GM23248 (cell line): ENCODE measurements around the gene EXOG. TPM values are rescaled to one million over a fixed set of nuclear protein-coding genes. Genes with fewer than 3 reads are reported as not detected.

Experiments used
- DNase-seq: peaks from one replicate; pipeline ENCODE4 v3.0.0-alpha.2; 2015
- H2AFZ ChIP-seq: fragments of 200-600 bp; sonication (generic); 2 replicates; pipeline ENCODE4 v1.6.1; 2016; ENCODE audit warnings: antibody characterized with exemption
- H3F3A ChIP-seq: fragments of 200-600 bp; sonication (generic); 2 replicates; pipeline ENCODE4 v1.6.1; 2016; ENCODE audit warnings: mild to moderate bottlenecking, antibody characterized with exemption, mixed run types; ENCODE audit not compliant: insufficient read depth
- H3K27ac ChIP-seq: fragments of 200-600 bp; sonication (generic); 2 replicates; pipeline ENCODE4 v1.5.1; 2016; ENCODE audit warnings: mild to moderate bottlenecking
- H3K27me3 ChIP-seq: fragments of 200-600 bp; sonication (generic); replicated peaks from 2 replicates; pipeline ENCODE4 v1.6.1; 2016; ENCODE audit warnings: mild to moderate bottlenecking; ENCODE audit not compliant: insufficient read depth
- H3K36me3 ChIP-seq: fragments of 200-600 bp; sonication (generic); 2 replicates; pipeline ENCODE4 v1.6.1; 2016; ENCODE audit warnings: low read depth, mild to moderate bottlenecking
- H3K4me1 ChIP-seq: fragments of 200-600 bp; sonication (generic); 2 replicates; pipeline ENCODE4 v1.6.1; 2016; ENCODE audit warnings: mild to moderate bottlenecking; ENCODE audit not compliant: insufficient read depth
- H3K4me2 ChIP-seq: fragments of 200-600 bp; sonication (generic); one replicate; pipeline ENCODE4 v1.6.1; 2016; ENCODE audit warnings: mild to moderate bottlenecking; ENCODE audit not compliant: unreplicated experiment
- H3K4me3 ChIP-seq: fragments of 200-600 bp; sonication (generic); 2 replicates; pipeline ENCODE4 v1.5.1; 2016; ENCODE audit warnings: mild to moderate bottlenecking
- H3K79me2 ChIP-seq: fragments of 200-600 bp; sonication (generic); 2 replicates; pipeline ENCODE4 v1.6.1; 2016; ENCODE audit warnings: mild to moderate bottlenecking; ENCODE audit not compliant: insufficient read depth
- H3K9ac ChIP-seq: fragments of 200-600 bp; sonication (generic); 2 replicates; pipeline ENCODE4 v1.6.1; 2016; ENCODE audit warnings: mild to moderate bottlenecking
- H3K9me2 ChIP-seq: fragments of 200-600 bp; sonication (generic); 2 replicates; pipeline ENCODE4 v1.6.1; 2016; ENCODE audit warnings: mixed run types, mild to moderate bottlenecking, moderate library complexity; ENCODE audit not compliant: insufficient read depth
- H3K9me3 ChIP-seq: fragments of 200-600 bp; sonication (generic); one replicate; pipeline ENCODE4 v1.6.1; 2017; ENCODE audit warnings: low read depth
- H4K20me1 ChIP-seq: fragments of 200-600 bp; sonication (generic); 2 replicates; pipeline ENCODE4 v1.6.0; 2016; ENCODE audit not compliant: insufficient read depth
- EZH2 ChIP-seq: fragments of 200-600 bp; sonication (generic); IDR thresholded peaks from 2 replicates; pipeline ENCODE4 v1.6.1; 2018; ENCODE audit warnings: antibody characterized with exemption, mild to moderate bottlenecking; ENCODE audit not compliant: insufficient read depth, poor library complexity, severe bottlenecking
- EZH2phosphoT487 ChIP-seq: fragments of 200-600 bp; sonication (generic); IDR thresholded peaks from 2 replicates; pipeline ENCODE4 v1.6.1; 2018; ENCODE audit warnings: antibody characterized with exemption, moderate library complexity, mild to moderate bottlenecking, low read depth; ENCODE audit not compliant: insufficient read depth
- WGBS, 2 experiments: methylation state at CpG; one replicate each; pipeline ENCODE4 v1.1.6; 2015 to 2017; ENCODE audit warnings: low lambda C conversion rate in 2 of 2, low coverage in 1 of 2; ENCODE audit errors: missing lambda C conversion rate in 2 of 2; 5-methylcytosine and 5-hydroxymethylcytosine counted together
- in situ Hi-C: fragments of 300-500 bp; cut with MboI; formaldehyde crosslinking; loops from 2 replicates; pipeline ENCODE4 v1.15.0; 2020
- polyA plus RNA-seq: library from polyadenylated mRNA; unstranded; fragments of >200 nt; fragmentation: Nextera tagmentation; extraction: Ambion mirVana; gene quantifications from 2 replicates; pipeline ENCODE4 v1.2.1, GENCODE V29; 2016
- total RNA-seq: library from RNA; depleted of rRNA; stranded (reverse); fragments of >200 nt; shearing (Covaris generic); gene quantifications from 2 replicates; pipeline ENCODE4 v1.2.3, GENCODE V29; 2014

Gene EXOG
- total and polyA plus RNA-seq, 2 experiments from 2014 or later: 6.4 to 8.2 TPM

DNA sequence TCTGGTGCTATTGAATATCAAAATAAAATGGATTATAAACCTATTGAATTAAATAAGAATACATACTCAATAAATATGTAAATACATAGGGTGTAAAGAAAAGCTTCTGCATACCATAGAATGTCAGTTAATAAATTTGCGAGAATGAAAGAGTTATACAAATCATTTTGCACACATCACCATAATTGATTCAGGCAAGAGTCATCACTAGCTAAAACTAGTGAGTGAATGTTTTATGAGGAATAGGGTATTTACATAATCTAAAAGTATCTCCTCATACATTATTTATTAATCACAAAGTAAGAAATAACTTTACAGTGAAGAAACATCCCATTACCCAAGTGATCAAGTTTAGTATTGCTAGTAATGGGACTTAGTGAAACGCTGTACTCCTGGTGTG lies 13.6 kb downstream of the EXOG start:
- peaks cover 24% of the 10 kb centered on the region; the same call in 1 of the 2 replicates for H3K36me3 ChIP-seq
- H3K9me2 ChIP-seq: no peaks in the 10 kb centered on the region
- H2AFZ ChIP-seq: no peak overlapping the region
- H3K9ac ChIP-seq: no peak overlapping the region
- no peaks in the 10 kb centered on the region for H3K4me1 ChIP-seq
- H3K9me3 ChIP-seq: no peaks in the 10 kb centered on the region
- WGBS, 2 experiments: 92 to 96% methylated on average over 2 of the region's 2 CpGs
- H3F3A ChIP-seq: no peaks in the 10 kb centered on the region
- no peaks in the 10 kb centered on the region for H3K79me2 ChIP-seq
- no peaks in the 10 kb centered on the region for H3K27me3 ChIP-seq
- no peak for DNase-seq
- TF ChIP-seq EZH2 (no peak), EZH2phosphoT487 (no peak)
- H3K4me2 ChIP-seq: no peak overlapping the region
- no peak overlapping the region for H3K27ac ChIP-seq
- no peak overlapping the region for H3K4me3 ChIP-seq
- in situ Hi-C loops: no loop called here
- H4K20me1 ChIP-seq: no peaks in the 10 kb centered on the region

DNA sequence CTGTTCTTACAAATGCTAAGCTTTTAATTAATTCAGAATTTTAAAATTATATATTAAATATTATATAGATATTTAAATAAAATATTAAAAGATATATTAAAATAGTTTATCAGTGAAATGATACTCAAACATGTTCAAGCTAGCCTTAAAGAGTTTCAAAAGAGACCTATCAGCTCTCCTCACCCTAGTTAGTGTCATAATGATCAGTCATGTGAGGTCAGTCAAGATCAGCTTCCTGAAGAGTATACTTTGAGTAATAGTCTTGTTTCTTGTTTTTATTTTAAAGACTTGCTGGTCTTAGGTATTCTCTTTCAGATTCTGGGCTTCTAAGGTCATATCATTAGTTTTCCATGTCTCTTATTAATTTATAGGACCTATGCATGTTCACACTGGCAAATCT lies 14.5 kb downstream of the EXOG start:
- H3F3A ChIP-seq: no peaks in the 10 kb centered on the region
- H3K36me3 ChIP-seq: peaks cover 20% of the 10 kb centered on the region; the same call in 1 of the 2 replicates
- no peak overlapping the region for H2AFZ ChIP-seq
- no peak overlapping the region for H3K4me3 ChIP-seq
- no peaks in the 10 kb centered on the region for H4K20me1 ChIP-seq
- H3K9ac ChIP-seq: no peak overlapping the region
- H3K4me1 ChIP-seq: no peaks in the 10 kb centered on the region
- no peaks in the 10 kb centered on the region for H3K27me3 ChIP-seq
- no peak overlapping the region for H3K4me2 ChIP-seq
- no peak for DNase-seq
- no peaks in the 10 kb centered on the region for H3K9me3 ChIP-seq
- no peak overlapping the region for H3K27ac ChIP-seq
- H3K9me2 ChIP-seq: no peaks in the 10 kb centered on the region
- no peak for TF ChIP-seq EZH2phosphoT487
- TF ChIP-seq EZH2: no peak
- H3K79me2 ChIP-seq: no peaks in the 10 kb centered on the region
- in situ Hi-C loops: no loop called here

DNA sequence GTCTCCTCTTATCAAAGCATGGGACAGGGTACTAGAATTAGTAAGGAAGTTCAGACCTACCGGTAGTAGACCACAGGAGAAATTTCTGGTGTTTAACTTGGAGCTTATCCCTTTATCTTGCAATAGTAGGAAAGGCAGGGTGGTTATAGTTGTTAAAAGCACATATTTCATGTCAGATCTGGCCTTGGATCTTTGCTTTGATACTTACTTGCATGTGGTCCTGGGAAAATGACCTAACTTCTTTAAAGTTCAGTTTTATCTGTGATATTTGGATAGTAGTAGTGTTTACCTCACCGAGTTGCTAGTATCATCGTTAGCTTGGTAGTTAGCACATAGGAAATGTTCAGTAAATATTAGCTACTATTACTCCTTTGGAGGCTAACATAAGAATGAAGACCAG lies 15.4 kb downstream of the EXOG start:
- H4K20me1 ChIP-seq: no peaks in the 10 kb centered on the region
- DNase-seq: no peak
- TF ChIP-seq EZH2 (no peak), EZH2phosphoT487 (no peak)
- H3K79me2 ChIP-seq: no peaks in the 10 kb centered on the region
- H3K9me2 ChIP-seq: no peaks in the 10 kb centered on the region
- no peak overlapping the region for H3K9ac ChIP-seq
- H3K36me3 ChIP-seq: peaks cover 18% of the 10 kb centered on the region; the same call in 1 of the 2 replicates
- in situ Hi-C loops: no loop called here
- H2AFZ ChIP-seq: no peak overlapping the region
- H3K9me3 ChIP-seq: no peaks in the 10 kb centered on the region
- no peak overlapping the region for H3K27ac ChIP-seq
- WGBS, 2 experiments: 95 to 96% methylated on average over 3 of the region's 3 CpGs
- H3K4me2 ChIP-seq: no peak overlapping the region
- no peaks in the 10 kb centered on the region for H3K4me1 ChIP-seq
- H3K4me3 ChIP-seq: no peak overlapping the region
- 0 out of 2 replicates have a peak, but pooled peaks cover under 1% of the 10 kb centered on the region for H3F3A ChIP-seq
- H3K27me3 ChIP-seq: no peaks in the 10 kb centered on the region

- no peaks in the 10 kb centered on the region for H3K79me2 ChIP-seq
- no peak for DNase-seq
- in situ Hi-C loops: no loop called here
- TF ChIP-seq EZH2phosphoT487: no peak
- TF ChIP-seq EZH2: no peak
- H3K9me3 ChIP-seq: no peaks in the 10 kb centered on the region
- H3K27ac ChIP-seq: no peak overlapping the region
- no peaks in the 10 kb centered on the region for H3K27me3 ChIP-seq
- no peaks in the 10 kb centered on the region for H3K9me2 ChIP-seq
- no peaks in the 10 kb centered on the region for H4K20me1 ChIP-seq
- no peak overlapping the region for H3K4me2 ChIP-seq
- H3K4me3 ChIP-seq: no peak overlapping the region
- H3F3A ChIP-seq: peaks cover 14% of the 10 kb centered on the region; the same call in 1 of the 2 replicates
- H3K9ac ChIP-seq: no peak overlapping the region
- peaks cover 10% of the 10 kb centered on the region for H3K4me1 ChIP-seq
- H2AFZ ChIP-seq: no peak overlapping the region
- 97 to 99% methylated on average over 7 of the region's 7 CpGs for WGBS, 2 experiments
- 0 out of 2 replicates have a peak, but pooled peaks cover 4% of the 10 kb centered on the region for H3K36me3 ChIP-seq
Measured at GRCh38 chr3:38515367-38515766, 19.2 kb downstream of the EXOG start.

DNA sequence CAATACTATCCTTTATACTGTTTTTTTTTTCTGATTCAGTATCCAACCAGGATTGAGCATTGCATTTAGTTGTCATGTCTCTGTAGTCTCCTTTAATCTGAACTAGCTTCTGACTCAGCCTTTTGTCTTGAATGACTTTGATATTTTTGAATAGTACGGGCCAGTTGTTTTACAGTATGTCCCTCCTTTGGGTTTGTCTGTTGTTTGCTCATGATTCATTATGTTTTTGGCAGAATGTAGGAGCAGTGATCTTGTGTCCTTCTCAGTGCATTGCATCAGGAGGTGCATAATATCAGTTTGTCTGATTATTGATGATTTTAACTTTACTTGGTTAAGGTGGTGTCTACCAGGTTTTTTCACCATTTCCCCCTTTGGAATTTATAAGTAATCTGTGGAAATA lies 20.5 kb downstream of the EXOG start:
- H3F3A ChIP-seq: peaks cover 14% of the 10 kb centered on the region; the same call in 1 of the 2 replicates
- no peak overlapping the region for H3K4me2 ChIP-seq
- H3K9me3 ChIP-seq: no peaks in the 10 kb centered on the region
- no peaks in the 10 kb centered on the region for H3K27me3 ChIP-seq
- H3K9ac ChIP-seq: no peak overlapping the region
- no peaks in the 10 kb centered on the region; the same call in 1 of the 2 replicates for H4K20me1 ChIP-seq
- in situ Hi-C loops: no loop called here
- H3K79me2 ChIP-seq: no peaks in the 10 kb centered on the region
- 84 to 88% methylated on average over 1 of the region's 1 CpG for WGBS, 2 experiments
- no peak overlapping the region for H3K4me3 ChIP-seq
- H2AFZ ChIP-seq: no peak overlapping the region
- no peak overlapping the region for H3K27ac ChIP-seq
- TF ChIP-seq EZH2 (no peak), EZH2phosphoT487 (no peak)
- 0 out of 2 replicates have a peak, but pooled peaks cover 4% of the 10 kb centered on the region for H3K36me3 ChIP-seq
- peaks cover 10% of the 10 kb centered on the region for H3K4me1 ChIP-seq
- no peak for DNase-seq
- H3K9me2 ChIP-seq: no peaks in the 10 kb centered on the region
